Measurements from ENCODE around the gene PPP5C.

PPP5C gene

GRCh38 chr19:46426035-46426505, 79.2 kb downstream of the PPP5C start:
- Histone ChIP-seq H3F3A (ENCODE audit: low read depth) (no peaks in the 10 kb centered on the region), H3K9ac (ENCODE audit: low read depth, low read length, poor library complexity, severe bottlenecking) (no peak overlapping the region), H3K4me3 (ENCODE audit: low read length, poor library complexity, severe bottlenecking) (peak overlapping the region; percentile 70), H3K27me3 (ENCODE audit: insufficient read depth, low read length, poor library complexity, severe bottlenecking) (no peaks in the 10 kb centered on the region), H3K36me3 (ENCODE audit: insufficient read depth, low read length) (no peaks in the 10 kb centered on the region), H3K9me2 (replicated peaks; ENCODE audit: low read depth, low read length) (no peaks in the 10 kb centered on the region), H3K79me2 (ENCODE audit: insufficient read depth, low read length) (no peaks in the 10 kb centered on the region), H3K4me1 (ENCODE audit: insufficient read depth, low read length, poor library complexity, severe bottlenecking) (no peaks in the 10 kb centered on the region), H3K4me2 (ENCODE audit: low read depth, low read length, poor library complexity, severe bottlenecking) (peak overlapping the region; percentile 67), H2AFZ (ENCODE audit: low read length) (peak overlapping the region; percentile 85), H3K9me3 (ENCODE audit: insufficient read depth, low read depth, low read length) (no peaks in the 10 kb centered on the region), H4K20me1 (ENCODE audit: insufficient read depth, low read length, poor library complexity, severe bottlenecking) (no peaks in the 10 kb centered on the region)
- no peak for TF ChIP-seq EZH2phosphoT487 (IDR thresholded peaks at IDR 0.05; ENCODE audit: borderline replicate concordance)
- TF ChIP-seq CTCF (conservative IDR thresholded peaks at IDR 0.05; ENCODE audit: low read length) = no peak

- no peaks in the 10 kb centered on the region for H3K36me3 ChIP-seq (ENCODE audit: insufficient read depth, low read length)
- H3K4me3 ChIP-seq (ENCODE audit: low read length, poor library complexity, severe bottlenecking) = peak overlapping the region; percentile 70
- TF ChIP-seq CTCF (conservative IDR thresholded peaks at IDR 0.05; ENCODE audit: low read length) (no peak), EZH2phosphoT487 (IDR thresholded peaks at IDR 0.05; ENCODE audit: borderline replicate concordance) (no peak)
- peak overlapping the region; percentile 85 for H2AFZ ChIP-seq (ENCODE audit: low read length)
- no peaks in the 10 kb centered on the region for H4K20me1 ChIP-seq (ENCODE audit: insufficient read depth, low read length, poor library complexity, severe bottlenecking)
- peak overlapping the region; percentile 67 for H3K4me2 ChIP-seq (ENCODE audit: low read depth, low read length, poor library complexity, severe bottlenecking)
- H3K9me2 ChIP-seq (replicated peaks; ENCODE audit: low read depth, low read length) = no peaks in the 10 kb centered on the region
- no peaks in the 10 kb centered on the region for H3F3A ChIP-seq (ENCODE audit: low read depth)
- no peaks in the 10 kb centered on the region for H3K27me3 ChIP-seq (ENCODE audit: insufficient read depth, low read length, poor library complexity, severe bottlenecking)
- no peak overlapping the region for H3K9ac ChIP-seq (ENCODE audit: low read depth, low read length, poor library complexity, severe bottlenecking)
- no peaks in the 10 kb centered on the region for H3K4me1 ChIP-seq (ENCODE audit: insufficient read depth, low read length, poor library complexity, severe bottlenecking)
- H3K9me3 ChIP-seq (ENCODE audit: insufficient read depth, low read depth, low read length) = no peaks in the 10 kb centered on the region
- no peaks in the 10 kb centered on the region for H3K79me2 ChIP-seq (ENCODE audit: insufficient read depth, low read length)
These were observed 79.7 kb downstream of the PPP5C start for GRCh38 chr19:46426506-46427162.

- H3K36me3 ChIP-seq (ENCODE audit: insufficient read depth, low read length) = no peaks in the 10 kb centered on the region
- H3K9me2 ChIP-seq (replicated peaks; ENCODE audit: low read depth, low read length) = no peaks in the 10 kb centered on the region
- H3F3A ChIP-seq (ENCODE audit: low read depth) = no peaks in the 10 kb centered on the region
- H3K9me3 ChIP-seq (ENCODE audit: insufficient read depth, low read depth, low read length) = no peaks in the 10 kb centered on the region
- no peaks in the 10 kb centered on the region for H3K4me1 ChIP-seq (ENCODE audit: insufficient read depth, low read length, poor library complexity, severe bottlenecking)
- no peaks in the 10 kb centered on the region for H3K27me3 ChIP-seq (ENCODE audit: insufficient read depth, low read length, poor library complexity, severe bottlenecking)
- no peak overlapping the region for H3K4me3 ChIP-seq (ENCODE audit: low read length, poor library complexity, severe bottlenecking)
- H2AFZ ChIP-seq (ENCODE audit: low read length) = no peak overlapping the region
- no peak overlapping the region for H3K4me2 ChIP-seq (ENCODE audit: low read depth, low read length, poor library complexity, severe bottlenecking)
- TF ChIP-seq EZH2phosphoT487 (IDR thresholded peaks at IDR 0.05; ENCODE audit: borderline replicate concordance) = no peak
- no peak for TF ChIP-seq CTCF (conservative IDR thresholded peaks at IDR 0.05; ENCODE audit: low read length)
- H4K20me1 ChIP-seq (ENCODE audit: insufficient read depth, low read length, poor library complexity, severe bottlenecking) = no peaks in the 10 kb centered on the region
- H3K79me2 ChIP-seq (ENCODE audit: insufficient read depth, low read length) = no peaks in the 10 kb centered on the region
- H3K9ac ChIP-seq (ENCODE audit: low read depth, low read length, poor library complexity, severe bottlenecking) = no peak overlapping the region
These were observed 80.7 kb downstream of the PPP5C start for GRCh38 chr19:46427518-46428045.
